Heart left ventricle (tissue), 16 donors: ENCODE results near the gene ZIC1. TPM values are rescaled to one million over a fixed set of nuclear protein-coding genes. Genes with fewer than 3 reads are reported as not detected.
A peak's percentile ranks its signal among the peaks of the same experiment; 100 is the strongest.

Source experiments
- ATAC-seq, 4 donors: fragments of 200-7000 bp; cut with Tn5 transposase; one replicate each; pipeline ENCODE4 v1.9.1; 2020 to 2022; ENCODE audit warnings: moderate library complexity in 4 of 4, mild to moderate bottlenecking in 3 of 4, moderate number of reproducible peaks in 1 of 4
- DNase-seq, 5 donors: peaks; one replicate each; pipeline ENCODE4 v3.0.0-alpha.2; 2020
- H3K27ac ChIP-seq, 12 donors: fragments of 200-600 bp; sonication (generic) in 4 of 12; one replicate each; pipeline versions ENCODE4 v1.5.0 to v1.8.0; 2016 to 2022; ENCODE audit warnings: mild to moderate bottlenecking in 2 of 12
- H3K27me3 ChIP-seq, 9 donors: fragments of 200-600 bp; sonication (generic) in 2 of 9; one replicate each; pipeline versions ENCODE4 v1.5.1 to v1.8.0; 2016 to 2022; ENCODE audit warnings: mild to moderate bottlenecking in 3 of 9
- H3K36me3 ChIP-seq, 9 donors: fragments of 200-600 bp; sonication (generic) in 2 of 9; one replicate each; pipeline versions ENCODE4 v1.5.0 to v1.8.0; 2018 to 2022; ENCODE audit warnings: mild to moderate bottlenecking in 2 of 9
- H3K4me1 ChIP-seq, 12 donors: fragments of 200-600 bp; sonication (generic) in 4 of 12; one replicate each; pipeline versions ENCODE4 v1.5.0 to v1.8.0; 2016 to 2022; ENCODE audit warnings: mild to moderate bottlenecking in 3 of 12
- H3K4me3 ChIP-seq, 12 donors: fragments of 200-600 bp; sonication (generic) in 4 of 12; one replicate each; pipeline versions ENCODE4 v1.5.0 to v1.8.0; 2017 to 2022; ENCODE audit warnings: mild to moderate bottlenecking in 9 of 12, moderate library complexity in 4 of 12
- H3K9me3 ChIP-seq, 12 donors: fragments of 200-600 bp; sonication (generic) in 4 of 12; one replicate each; pipeline versions ENCODE4 v1.5.0 to v1.8.0; 2016 to 2022; ENCODE audit warnings: mild to moderate bottlenecking in 1 of 12
- CTCF ChIP-seq, 12 donors: fragments of 200-600 bp; sonication (generic) in 4 of 12; IDR thresholded peaks; one replicate each; pipeline versions ENCODE4 v1.5.0 to v1.8.0; 2018 to 2022; ENCODE audit warnings: antibody characterized with exemption in 12 of 12, mild to moderate bottlenecking in 5 of 12
- POLR2A ChIP-seq, 2 donors: fragments of 450-650 bp; IDR thresholded peaks; one replicate each; pipeline ENCODE4 v1.6.1; 2017; ENCODE audit warnings: antibody characterized with exemption in 2 of 2, mild to moderate bottlenecking in 2 of 2, moderate library complexity in 2 of 2
- whole genome bisulfite sequencing, 4 donors: extraction: QIAGEN DNeasy Blood & Tissue Kit in 2 of 4; methylation state at CpG; one replicate each; pipeline versions ENCODE4 v1.1.5 to v1.1.7; 2013 to 2018; 5-methylcytosine and 5-hydroxymethylcytosine counted together
- intact Hi-C, 10 donors: fragments of 100-400 bp; cut with DNase I; formaldehyde crosslinking; loops; one replicate each; pipeline versions ENCODE4 v1.11.1 to v1.14.2; 2022
- polyA plus RNA-seq, 2 donors: library from polyadenylated mRNA; stranded (reverse); fragments of 200-250 nt; gene quantifications; one replicate each; pipeline ENCODE4 v1.2.3, GENCODE V29; 2013
- total RNA-seq, 9 donors: library from RNA; depleted of rRNA in 2 of 9; stranded (reverse); fragments of >200 nt in 2 of 9; fragmentation: NEBNext Ultra II Directional in 3 of 9; extraction: Animal tissue kit (Norgen Biotek cat#: 25700) in 3 of 9; gene quantifications; one replicate each; pipeline versions ENCODE4 v1.1.0 to v1.2.4, GENCODE V29; 2016 to 2023
- donor health status: ischemic (EF 13 %, LVEDD 7.1; RV severe dilation, severe dysfunction).
- donor health status: healthy with polysubstance abuse.
- donor health status: DM: no; HTN: yes; CAD: no.
- donor health status: DM: no; HTN: no; CAD: no.
- donor health status: ischemic (EF 25% LVEDD 6.9; RV normal size, moderate dysfunction).
- donor health status: ischemic (EF 25% LVEDD 5.7; RV mildly dilated, moderate dysfunction).
- donor health status: healthy.
- donor health status: DM: yes; HTN: yes; CAD: no.
- donor health status: ischemic (EF 35%, LVEDD 5.7; RV mildly dilated, moderate dysfunction).
- donor health status: nonischemic (EF 11% LVEDD 7.7; RV severe dilation, severe dysfunction).
- donor health status: DM: yes; HTN: yes; CAD: no.
- donor health status: PGD.
- donor health status: ischemic (EF 29% LVEDD 5.4; RV normal size, mild dysfunction).
- donor health status: nonischemic (EF 23%, LVEDD 6.1; RV moderate dilation, normal function).

The ZIC1 gene
- total and polyA plus RNA-seq, 11 donors: 0.42 TPM; not detected in 10

GRCh38 chr3:147408188-147409100 is 721 bp upstream of the ZIC1 start:
- H3K27ac ChIP-seq: no peak overlapping the region
- H3K36me3 ChIP-seq: no peaks in the 10 kb centered on the region
- no peak for TF ChIP-seq CTCF (IDR thresholded peaks at IDR 0.05)
- no peak for TF ChIP-seq POLR2A (IDR thresholded peaks at IDR 0.05)
- intact Hi-C loops: no loop called here
- WGBS, 4 donors: 4 to 11% (median 9%) methylated on average over 28 of the region's 28 CpGs
- peak overlapping the region in 1 of 12 donors; percentile 9 for H3K4me3 ChIP-seq
- H3K9me3 ChIP-seq: no peaks in the 10 kb centered on the region
- no peak for ATAC-seq
- peaks cover 0 to 45% (median 22%) of the 10 kb centered on the region in 12 donors for H3K4me1 ChIP-seq
- H3K27me3 ChIP-seq: peaks cover 89 to 100% (median 100%) of the 10 kb centered on the region in 9 donors
- no peak for DNase-seq

GRCh38 chr3:147410116-147410525 is 956 bp downstream of the ZIC1 start:
- no peak for TF ChIP-seq CTCF (IDR thresholded peaks at IDR 0.05)
- TF ChIP-seq POLR2A (IDR thresholded peaks at IDR 0.05): no peak
- peaks cover 0 to 7% (median 0%) of the 10 kb centered on the region in 12 donors for H3K9me3 ChIP-seq
- DNase-seq (no peak), ATAC-seq (no peak)
- H3K27me3 ChIP-seq: peaks cover 92 to 100% (median 98%) of the 10 kb centered on the region in 9 donors
- WGBS, 4 donors: 1 to 3% (median 2%) methylated on average over 23 to 52 of the region's 52 CpGs
- H3K36me3 ChIP-seq: no peaks in the 10 kb centered on the region
- intact Hi-C loops: loop anchor here in 1 of 10 donors (10.0 kb wide), 1 partner anchor 45 kb away; no protein-coding TSS in a partner anchor
- H3K27ac ChIP-seq: no peak overlapping the region
- H3K4me3 ChIP-seq: peak overlapping the region in 11 of 12 donors; percentile 9 to 42 (median 31)
- H3K4me1 ChIP-seq: peaks cover 0 to 48% (median 24%) of the 10 kb centered on the region in 12 donors

- DNase-seq (no peak), ATAC-seq (no peak)
- intact Hi-C loops: loop anchor here in 1 of 10 donors (10.0 kb wide), 1 partner anchor 46 kb away; no protein-coding TSS in a partner anchor
- Histone ChIP-seq H3K9me3 (peaks cover 0 to 7% (median 0%) of the 10 kb centered on the region in 12 donors), H3K36me3 (no peaks in the 10 kb centered on the region), H3K4me3 (peak overlapping the region in 11 of 12 donors; percentile 7 to 42 (median 31)), H3K27me3 (peaks cover 92 to 100% (median 98%) of the 10 kb centered on the region in 9 donors), H3K27ac (no peak overlapping the region), H3K4me1 (peaks cover 0 to 48% (median 24%) of the 10 kb centered on the region in 12 donors)
- TF ChIP-seq CTCF (IDR thresholded peaks at IDR 0.05): no peak
- no peak for TF ChIP-seq POLR2A (IDR thresholded peaks at IDR 0.05)
- 1 to 4% (median 2%) methylated on average over 43 to 61 of the region's 61 CpGs for WGBS, 4 donors
These were observed 1.5 kb downstream of the ZIC1 start for GRCh38 chr3:147410526-147411237.
